Measurements from ENCODE around the gene UBE2L3.
A peak's percentile ranks its signal among the peaks of the same experiment; 100 is the strongest.
"Not testable (repeated sequence)": the region's sequence is repeated elsewhere in the genome, so short reads cannot be mapped to it uniquely, and the experiment has no call there.

Gene UBE2L3

DNA sequence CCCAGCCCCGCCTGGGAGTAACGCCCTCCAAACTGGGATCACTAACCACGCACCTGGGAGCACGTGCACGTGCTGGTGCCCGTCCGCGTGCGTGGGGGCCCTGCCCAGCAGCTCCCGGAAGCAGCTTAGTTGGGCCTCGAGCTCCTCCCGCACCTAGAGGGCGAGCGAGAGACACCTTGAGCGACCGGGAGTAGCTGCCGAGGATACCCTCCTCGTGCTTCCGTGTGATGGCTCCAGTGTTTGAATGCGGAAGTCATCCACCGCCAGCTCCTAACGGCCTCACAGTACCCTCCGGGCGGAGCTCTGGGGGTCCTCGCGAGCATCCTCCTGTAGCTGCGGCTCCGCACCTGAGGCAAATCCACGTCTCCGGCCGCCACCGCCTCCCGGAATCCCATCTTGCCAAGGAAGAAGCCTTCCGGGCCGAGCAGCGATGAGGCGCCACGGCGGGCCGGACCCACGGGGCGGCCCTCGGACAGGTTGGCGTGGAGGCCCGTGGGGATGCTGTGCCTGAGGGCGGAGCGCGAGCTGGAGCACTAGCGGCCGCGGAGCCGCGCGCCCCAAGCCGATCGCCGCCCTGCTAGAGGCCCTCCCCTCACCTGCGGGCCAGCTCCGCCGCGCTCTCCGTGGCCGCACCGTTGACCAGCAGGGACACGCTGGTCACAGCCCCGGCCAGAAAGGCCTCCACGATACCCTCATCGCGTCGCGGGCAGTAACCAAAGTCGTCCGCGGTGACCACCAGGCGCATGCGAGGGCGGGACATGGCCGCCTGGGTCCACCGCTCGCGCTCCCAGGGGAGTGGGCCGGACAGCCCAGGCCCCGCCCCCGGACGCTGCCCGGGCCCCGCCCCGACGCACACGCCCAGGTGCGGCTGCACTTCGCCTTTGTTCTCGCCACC lies 62.0 kb downstream of the UBE2L3 start, which contains the start of gene YDJC:
YDJC (minus strand) TSS at position 768 of the 895 bp plus-strand sequence; CDS start at position 760, 8 bp downstream.
- peak; percentile 97 for DNase-seq

DNA sequence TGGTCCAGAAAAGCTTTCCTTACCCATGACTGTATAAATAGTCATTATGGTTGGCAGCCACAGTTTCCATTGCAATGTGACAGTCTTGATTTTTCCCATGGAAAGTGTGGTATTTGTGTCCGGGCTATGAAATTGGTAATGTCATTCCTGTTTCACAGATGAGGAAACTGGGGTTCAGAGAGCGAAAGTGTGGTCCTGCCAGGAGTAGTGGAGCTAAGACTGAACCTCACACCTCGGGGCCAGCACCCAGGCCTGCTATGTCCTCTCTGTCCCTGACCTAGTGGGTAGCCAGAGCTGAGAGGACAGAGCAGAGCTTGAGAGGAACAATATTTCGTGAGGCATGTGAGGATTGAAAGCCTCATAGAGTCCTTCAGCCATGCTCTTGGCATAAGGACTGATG lies 63.5 kb downstream of the UBE2L3 start:
- DNase-seq = no peak

DNA sequence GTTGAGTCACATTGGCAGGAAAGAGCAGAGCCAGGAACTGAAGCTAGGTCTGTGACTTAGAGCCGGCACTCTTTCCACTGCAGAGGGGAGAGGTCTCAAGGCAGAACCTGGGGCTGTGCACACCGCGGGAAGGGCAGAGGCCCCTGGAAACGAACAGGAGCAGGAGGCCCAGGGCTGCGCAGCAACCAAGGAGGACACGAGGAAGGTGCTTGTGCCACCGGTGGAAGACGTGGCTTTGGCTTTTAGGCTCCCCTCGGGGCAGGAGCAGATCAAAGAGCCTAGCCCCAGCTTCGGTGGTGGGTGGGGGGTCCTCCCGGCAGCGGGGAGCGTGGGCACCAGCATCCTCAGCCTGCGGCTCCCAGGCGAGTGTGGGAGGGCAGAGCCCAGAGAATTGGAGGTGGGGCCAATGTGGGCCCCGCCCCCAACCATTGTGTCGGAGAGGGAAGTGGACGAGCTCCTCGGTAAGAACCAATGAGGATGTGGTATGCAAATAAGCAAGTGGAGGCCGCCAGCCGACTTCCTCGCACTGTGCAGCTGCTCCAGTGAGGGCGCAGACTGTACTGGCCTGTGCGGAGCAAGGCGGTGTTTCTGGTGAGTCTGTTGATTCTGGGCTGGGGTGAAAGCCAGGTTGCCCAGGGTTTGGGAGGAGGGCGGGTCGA lies 64.9 kb downstream of the UBE2L3 start, which contains the start of gene CCDC116:
CCDC116 (plus strand) TSS at position 524 of the 659 bp plus-strand sequence. CDS start 422 bp downstream, outside the sequence.
- DNase-seq = peak; percentile 73

DNA sequence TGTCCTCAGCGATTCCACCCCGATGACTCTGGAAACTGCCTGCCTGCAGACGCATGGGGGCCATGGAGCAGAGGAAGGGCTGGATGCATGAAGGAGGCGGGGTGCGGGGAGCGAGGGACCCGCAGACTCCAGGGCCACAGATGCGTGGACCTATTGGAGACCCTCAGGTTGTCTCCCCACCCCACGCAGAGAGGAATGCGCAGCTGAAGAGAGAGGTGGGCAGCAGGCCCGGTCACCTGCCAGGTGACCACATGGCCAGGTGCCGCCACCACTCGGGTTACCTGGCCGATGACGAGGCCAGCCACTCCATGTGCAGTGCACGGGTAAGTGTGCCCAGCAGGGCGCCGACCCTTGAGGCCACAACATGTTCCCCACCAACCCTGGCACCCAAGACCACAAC lies 65.4 kb downstream of the UBE2L3 start:
- no peak for DNase-seq

DNA sequence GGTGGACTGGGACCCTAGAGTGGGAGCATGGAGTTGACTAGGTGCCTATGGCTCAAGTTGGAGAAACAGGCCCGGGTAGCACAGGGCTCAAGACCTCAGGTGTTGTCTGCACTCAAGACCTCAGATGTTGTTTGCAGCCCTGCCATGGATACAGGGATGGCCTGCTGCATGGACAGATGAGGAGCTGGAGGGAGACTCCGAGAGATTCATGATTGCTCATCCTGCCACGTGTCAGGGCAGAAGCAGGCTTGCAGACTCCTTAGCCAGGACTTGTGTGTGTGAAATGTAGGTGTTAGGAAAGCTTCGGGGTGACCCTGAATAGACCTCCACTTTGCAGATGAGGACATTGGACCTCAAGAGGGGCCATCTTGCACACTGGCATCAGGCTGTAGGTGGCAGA lies 66.0 kb downstream of the UBE2L3 start:
- DNase-seq = no peak

DNA sequence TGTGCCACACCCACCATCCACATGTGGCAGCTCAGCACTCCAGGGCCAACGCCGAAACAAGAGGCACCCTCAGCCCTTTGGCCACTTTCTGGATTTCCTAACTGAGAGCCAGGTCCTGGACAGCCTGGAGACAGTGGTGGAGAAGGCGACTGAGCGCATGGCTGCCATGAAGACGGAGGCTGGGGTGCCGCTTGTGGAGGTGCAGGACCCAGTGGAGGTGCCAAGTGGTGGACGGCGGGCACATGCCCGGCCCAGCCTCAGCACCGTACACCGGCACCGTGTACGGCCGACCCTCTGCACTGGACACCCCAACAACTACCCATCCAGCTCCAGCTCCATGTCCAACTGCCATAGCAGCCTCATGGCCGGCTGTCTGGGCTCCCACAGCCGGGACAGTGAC lies 66.6 kb downstream of the UBE2L3 start:
- no peak for DNase-seq

DNA sequence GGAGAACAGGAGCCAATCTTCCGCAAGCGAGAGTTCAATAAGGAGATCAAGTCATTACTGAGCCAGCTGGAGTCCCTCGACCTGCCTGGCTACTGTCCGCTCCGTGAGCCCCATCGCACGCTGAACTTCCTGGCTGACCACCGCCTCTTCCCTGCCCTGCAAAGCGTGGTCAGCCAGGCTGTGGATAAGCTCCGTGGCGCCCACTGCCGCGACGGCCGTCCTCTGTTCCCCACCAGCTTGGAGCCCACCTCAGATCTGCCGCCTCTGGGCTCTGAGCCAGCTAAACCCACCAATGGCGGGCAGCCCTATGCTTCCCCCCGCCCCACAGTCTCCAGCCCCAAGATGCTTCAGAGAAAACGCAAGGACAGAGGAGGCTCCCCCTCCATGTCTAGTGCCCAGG lies 67.3 kb downstream of the UBE2L3 start:
- DNase-seq = no peak

DNA sequence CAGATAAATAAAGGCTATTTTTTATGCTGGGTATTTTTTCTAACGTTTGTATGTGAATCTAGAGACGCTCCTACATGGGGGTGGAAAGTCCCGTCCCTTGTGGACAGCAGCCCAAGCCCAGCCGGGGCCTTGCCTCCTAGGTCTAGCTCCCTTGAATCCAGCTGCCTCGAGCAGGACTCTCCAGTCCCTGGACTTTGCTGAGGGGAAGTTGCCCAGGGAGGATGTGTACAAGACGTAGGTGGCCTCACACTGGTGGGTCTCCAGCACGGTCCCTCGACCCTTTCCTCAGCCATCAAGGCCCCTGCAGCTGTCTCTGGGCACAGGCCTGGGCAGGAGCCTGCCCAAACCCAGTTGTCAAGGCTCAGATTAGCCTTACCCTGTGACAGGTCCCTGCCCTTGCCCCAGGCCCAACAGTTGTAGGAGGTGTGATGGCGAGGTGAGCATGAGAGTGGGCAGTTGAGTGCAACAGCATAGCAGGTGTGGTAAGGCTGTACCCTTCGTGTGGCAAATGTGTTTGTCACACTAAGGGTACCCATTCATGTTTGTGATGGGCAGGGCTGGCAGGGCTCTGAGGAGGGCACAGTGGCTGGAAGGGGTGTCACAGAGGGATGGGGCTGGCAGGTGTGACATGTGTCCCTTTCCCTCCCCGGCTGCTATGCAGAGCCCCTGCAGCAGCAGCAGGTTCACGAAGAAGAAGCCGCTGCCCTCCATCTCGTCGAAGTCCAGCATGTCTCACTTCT lies 68.4 kb downstream of the UBE2L3 start:
- DNase-seq = no peak

DNA sequence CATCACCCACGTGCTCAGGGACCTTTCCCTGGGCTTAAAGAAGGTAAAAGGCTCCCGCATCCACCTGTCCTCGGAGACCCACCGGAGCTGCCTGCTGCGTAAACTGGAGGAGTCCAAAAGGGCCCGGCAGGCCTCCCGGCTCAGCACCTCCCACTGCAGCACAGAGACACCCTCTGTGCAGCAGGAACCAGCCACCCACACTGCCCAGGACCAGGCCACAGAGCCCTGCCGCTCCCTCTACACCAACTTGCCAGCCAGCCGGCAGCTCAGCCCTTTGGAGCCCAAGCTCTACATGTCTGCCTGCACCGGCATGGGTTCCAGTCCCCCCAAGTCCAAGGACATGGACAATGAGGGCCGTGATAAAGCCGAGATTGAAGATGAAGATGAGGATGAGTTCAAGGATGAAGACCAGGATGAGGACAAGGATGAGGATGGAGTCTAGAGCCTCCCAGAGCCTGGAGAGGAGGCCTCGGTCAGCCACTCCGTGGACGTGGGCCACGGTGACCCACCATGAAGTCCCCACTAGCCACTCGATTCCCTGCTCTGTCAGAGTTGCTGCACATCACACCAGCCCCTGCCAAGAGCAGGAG lies 69.2 kb downstream of the UBE2L3 start:
- no peak for DNase-seq

DNA sequence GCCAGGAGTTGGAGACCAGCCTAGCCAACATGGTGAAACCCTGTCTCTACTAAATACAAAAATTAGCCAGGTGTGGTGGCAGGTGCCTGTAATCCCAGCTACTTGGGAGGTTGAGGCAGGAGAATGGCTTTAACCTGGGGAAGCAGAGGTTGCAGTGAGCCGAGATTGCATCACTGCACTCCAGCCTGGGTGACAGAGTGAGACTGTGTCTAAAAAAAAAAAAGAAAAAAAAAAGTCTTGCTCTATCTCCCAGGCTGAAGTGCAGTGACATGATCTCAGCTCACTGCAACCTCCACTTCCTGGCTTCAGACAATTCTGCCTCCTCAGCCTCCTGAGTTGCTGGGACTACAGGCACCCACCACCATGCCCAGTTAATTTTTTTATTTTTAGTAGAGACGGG lies 69.9 kb downstream of the UBE2L3 start:
- not testable (repeated sequence) for DNase-seq

DNA sequence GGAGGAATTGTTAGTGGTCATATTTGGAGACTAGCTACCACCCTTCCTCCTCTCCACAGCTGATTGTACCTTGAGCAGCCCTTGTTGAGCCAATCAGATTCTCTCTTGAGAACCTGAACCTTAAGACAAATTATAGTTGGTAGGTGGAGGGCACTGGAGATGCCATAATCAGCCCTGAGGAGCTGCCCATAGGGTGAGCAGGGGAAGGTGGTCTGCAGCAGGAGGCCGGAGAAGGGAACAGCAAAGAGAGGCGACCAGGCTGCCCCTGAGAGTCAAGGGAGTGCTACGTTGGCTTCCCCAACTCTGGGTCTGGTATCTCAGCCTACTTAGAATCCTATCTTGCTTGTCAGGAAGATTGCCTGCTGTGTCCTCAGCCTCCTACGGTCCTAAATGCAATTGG lies 71.8 kb downstream of the UBE2L3 start:
- DNase-seq = no peak

DNA sequence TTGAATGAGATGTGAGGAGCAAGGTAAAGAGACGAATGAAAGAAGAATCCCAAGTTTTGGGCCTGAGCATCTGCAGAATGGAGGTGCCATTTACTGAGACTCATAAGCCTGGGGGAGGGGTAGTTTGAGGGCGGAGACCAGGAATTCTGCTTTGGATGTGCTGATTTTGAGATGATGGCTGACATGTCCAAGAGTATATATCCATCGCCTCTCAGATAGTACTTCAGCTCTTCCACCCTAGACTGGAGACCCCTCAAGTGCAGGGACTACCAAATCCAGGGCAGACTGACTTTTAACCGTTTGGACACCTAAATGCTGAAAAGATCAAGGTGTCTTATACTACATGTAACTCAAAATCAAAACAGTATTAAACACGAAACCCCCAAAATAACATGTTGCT lies 73.3 kb downstream of the UBE2L3 start:
- DNase-seq = no peak

DNA sequence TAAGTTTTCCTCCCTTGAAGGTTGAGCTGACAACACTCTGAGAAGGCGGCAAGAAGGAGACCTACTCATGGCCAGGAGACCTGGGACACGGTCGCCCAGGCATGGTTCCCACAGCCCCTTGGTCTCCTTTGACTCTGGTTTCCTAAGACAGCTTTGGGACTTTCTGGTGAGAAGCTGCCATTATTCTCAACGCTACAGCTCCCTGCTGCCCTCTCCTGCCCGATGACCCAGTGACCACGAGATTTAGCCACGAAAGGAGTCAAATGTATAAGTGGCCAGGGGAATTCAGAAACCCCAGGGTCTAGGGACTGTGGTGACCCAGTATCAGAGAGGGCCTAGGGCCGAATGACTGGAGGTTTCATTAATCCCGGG lies 73.9 kb downstream of the UBE2L3 start:
- DNase-seq = no peak

DNA sequence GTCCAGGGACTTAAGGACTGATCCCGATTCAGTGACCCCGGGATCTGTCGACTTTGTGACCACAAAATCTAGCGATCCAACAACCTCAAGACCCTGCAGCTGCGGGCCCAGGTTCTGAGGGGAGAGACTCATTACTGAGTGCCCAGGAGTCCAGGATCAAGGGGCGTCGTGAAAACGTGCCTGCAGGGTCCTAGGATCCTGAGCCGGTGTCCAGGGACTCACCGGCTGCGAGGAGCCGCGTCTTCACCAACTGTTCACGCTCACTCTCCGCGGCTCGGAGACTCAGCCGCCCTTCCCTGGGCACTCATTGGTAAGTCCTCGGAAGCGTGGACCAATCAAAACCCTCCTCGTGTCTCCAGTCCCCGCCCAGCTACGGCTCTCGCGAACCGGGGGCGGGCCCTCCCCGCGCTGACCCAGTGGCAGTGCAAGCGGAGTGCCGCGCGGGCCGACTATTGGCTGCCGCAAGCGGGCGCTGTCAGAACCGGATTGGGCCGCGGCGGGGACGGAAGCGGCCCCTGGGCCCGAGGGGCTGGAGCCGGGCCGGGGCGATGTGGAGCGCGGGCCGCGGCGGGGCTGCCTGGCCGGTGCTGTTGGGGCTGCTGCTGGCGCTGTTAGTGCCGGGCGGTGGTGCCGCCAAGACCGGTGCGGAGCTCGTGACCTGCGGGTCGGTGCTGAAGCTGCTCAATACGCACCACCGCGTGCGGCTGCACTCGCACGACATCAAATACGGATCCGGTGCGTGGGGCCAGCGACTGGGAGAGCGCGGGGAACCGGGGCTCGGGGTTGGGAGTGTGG lies 74.5 kb downstream of the UBE2L3 start, which contains the start of gene SDF2L1:
SDF2L1 (plus strand) TSS at position 514 of the 795 bp plus-strand sequence; CDS start at position 549, 35 bp downstream.
- DNase-seq = peak; percentile 97

DNA sequence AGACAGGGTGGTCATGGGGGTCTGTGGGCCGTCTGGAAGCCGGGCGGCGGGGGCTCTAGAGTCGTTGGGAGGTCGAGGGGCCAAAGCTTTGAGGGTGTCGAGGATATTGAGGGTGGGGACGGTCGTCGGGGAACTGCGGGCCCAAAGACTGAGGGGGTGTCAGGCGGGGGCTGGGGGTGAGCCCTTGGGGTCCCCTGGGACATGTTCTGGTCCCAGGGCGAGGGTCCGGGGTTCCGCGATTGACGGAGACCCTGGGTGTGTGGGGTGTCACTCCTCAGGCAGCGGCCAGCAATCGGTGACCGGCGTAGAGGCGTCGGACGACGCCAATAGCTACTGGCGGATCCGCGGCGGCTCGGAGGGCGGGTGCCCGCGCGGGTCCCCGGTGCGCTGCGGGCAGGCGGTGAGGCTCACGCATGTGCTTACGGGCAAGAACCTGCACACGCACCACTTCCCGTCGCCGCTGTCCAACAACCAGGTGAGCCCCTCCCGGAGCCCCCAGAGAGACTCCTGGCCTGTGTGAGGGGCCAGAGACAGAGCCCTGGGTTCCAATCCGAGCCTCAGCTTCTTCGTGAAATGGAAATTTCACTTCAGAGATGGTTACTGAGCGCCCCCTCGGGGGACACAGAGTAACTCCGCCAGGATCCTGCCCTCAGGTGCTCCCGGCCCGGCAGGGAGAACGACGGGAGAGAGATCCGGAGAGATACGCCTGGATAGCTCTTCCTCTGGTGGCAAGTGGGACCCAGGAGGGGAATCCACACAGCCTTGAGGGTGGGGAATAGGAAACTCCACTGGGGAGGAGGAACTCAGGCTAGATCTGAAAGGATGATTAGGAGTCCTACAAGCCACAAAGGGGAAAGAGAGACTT lies 75.3 kb downstream of the UBE2L3 start:
- DNase-seq = peak; percentile 65

DNA sequence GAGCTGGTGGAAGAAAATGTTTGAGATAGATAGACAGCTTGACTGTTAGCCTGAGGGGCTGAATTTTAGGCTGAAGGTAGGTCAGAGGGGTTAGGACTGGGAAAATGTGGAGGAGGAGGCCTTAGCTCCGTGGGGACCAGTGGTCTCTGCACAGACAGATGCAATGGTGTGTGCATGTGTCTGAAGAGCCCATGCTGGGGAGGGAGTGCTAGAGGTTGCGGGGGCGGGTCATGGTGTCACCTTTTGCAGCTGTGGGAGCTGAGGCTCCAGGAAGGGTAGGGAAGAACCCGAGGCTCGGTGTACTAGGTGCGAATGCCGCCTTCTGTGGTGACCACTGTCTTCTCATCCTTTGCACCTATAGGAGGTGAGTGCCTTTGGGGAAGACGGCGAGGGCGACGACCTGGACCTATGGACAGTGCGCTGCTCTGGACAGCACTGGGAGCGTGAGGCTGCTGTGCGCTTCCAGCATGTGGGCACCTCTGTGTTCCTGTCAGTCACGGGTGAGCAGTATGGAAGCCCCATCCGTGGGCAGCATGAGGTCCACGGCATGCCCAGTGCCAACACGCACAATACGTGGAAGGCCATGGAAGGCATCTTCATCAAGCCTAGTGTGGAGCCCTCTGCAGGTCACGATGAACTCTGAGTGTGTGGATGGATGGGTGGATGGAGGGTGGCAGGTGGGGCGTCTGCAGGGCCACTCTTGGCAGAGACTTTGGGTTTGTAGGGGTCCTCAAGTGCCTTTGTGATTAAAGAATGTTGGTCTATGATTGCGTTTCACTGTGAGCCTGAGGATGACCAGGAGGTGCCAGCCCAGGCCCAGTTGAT lies 76.2 kb downstream of the UBE2L3 start:
- DNase-seq = no peak

DNA sequence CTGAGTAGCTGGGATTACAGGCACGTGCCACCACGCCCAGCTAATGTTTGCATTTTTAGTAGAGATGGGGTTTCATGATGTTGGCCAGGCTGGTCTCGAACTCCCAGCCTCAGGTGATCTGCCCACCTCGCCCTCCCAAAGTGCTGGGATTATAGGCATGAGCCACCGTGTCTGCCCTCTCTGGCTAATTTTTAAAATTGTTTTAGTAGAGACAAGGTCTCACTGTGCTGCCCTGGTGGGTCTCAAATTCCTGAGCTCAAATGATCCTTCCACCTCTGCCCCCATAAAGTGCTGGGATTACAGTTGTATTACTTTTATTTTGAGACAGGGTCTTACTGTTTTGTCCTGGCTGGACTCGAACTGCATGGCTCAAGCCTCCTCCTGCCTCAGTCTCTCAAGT lies 78.0 kb downstream of the UBE2L3 start:
- DNase-seq = not testable (repeated sequence)

DNA sequence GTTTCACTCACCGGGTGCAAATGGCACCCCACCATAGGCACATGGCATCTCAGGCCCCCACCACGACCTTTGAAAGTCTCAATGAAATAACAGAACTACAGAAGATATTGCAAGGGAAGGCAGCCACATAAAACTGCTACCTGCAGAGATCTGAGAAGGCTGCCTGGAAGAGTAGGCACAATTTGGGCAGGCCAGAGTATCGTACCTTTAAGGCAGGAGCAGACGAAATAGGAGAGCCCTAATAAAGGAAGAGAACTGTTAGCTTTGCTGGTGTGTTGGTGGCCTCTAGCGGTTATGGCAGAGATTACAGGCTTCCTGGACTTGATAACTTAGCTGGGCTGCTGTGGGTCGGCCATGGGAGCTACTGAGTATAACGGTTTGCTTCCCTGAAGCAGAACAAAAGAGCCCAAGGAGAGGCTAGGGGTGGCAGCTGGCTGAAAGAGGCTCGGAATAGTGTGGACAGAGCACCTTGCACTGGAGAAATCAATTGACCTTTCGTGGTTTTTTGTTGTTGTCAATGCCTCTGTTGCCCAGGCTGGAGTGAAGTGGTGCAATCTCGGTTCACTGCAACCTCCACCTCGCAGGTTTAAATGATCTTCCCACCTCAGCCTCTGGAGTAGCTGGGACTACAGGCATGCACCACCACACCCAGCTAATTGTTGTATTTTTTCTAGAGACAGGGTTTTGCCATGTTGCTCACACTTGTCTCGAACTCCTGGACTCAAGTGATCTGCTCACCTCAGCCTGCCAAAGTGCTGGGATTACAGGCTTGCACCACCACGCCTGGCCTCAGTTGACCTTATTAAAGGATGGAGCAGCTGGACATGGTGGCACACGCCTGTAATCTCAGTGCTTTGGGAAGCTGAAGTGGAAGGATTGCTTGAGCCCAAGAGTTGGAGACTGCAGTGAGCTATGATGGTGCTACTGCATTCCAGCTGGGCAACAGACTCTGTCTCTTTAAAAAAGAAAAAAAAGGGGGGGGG lies 79.4 kb downstream of the UBE2L3 start:
- DNase-seq = peak; percentile 77

DNA sequence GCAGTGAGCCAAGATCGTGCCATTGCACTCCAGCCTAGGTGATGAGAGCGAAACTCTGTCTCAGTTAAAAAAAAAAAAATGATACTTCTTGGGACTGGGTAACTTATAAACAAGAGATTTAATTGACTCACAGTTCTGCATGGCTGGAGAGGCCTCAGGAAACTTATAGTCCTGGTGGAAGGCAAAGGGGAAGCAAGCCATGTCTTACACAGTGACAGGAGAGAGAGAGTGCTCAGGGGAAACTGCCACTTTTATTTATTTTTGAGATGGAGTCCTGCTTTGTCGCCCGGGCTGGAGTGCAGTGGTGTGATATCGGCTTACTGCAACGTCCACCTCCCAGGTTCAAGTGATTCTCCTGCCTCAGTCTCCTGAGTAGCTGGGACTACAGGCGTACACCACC lies 82.8 kb downstream of the UBE2L3 start:
- no peak for DNase-seq

Data from activated T-cell treated with anti-CD3 and anti-CD28 coated beads, Interleukin-2, amount 50 U/mL, for 1 hour (primary cell).